Stimulated activated naive B cell treated with anti-CD40 and anti-IgM and Interleukin-4, amounts not matched to agents 10 μg/mL and 1 μg/mL and 100 μg/mL, for 72 hours (primary cell): Measurements from ENCODE around the gene LITAF.
"Not testable (repeated sequence)": the region's sequence is repeated elsewhere in the genome, so short reads cannot be mapped to it uniquely, and the experiment has no call there.

Experiments
- ATAC-seq, 2 donors: fragments of 150-1000 bp; cut with Tn5 transposase; replicated peaks; 2 replicates each; pipeline ENCODE4 v1.10.0; 2021; ENCODE audit warnings: moderate library complexity in 1 of 2
- DNase-seq: peaks from one replicate; pipeline ENCODE4 v3.0.0; 2021
- H3K27ac Mint-ChIP-seq: one replicate; pipeline ENCODE4 v1.8.0; 2022; ENCODE audit warnings: mild to moderate bottlenecking, mixed read lengths
- H3K27me3 Mint-ChIP-seq, 2 donors: one replicate each; pipeline ENCODE4 v1.8.0; 2022; ENCODE audit warnings: mixed read lengths in 2 of 2
- H3K36me3 Mint-ChIP-seq, 2 donors: one replicate each; pipeline ENCODE4 v1.8.0; 2022; ENCODE audit warnings: mixed read lengths in 2 of 2, mild to moderate bottlenecking in 1 of 2
- H3K4me1 Mint-ChIP-seq, 2 donors: one replicate each; pipeline ENCODE4 v1.8.0; 2022; ENCODE audit warnings: mixed read lengths in 2 of 2, mild to moderate bottlenecking in 1 of 2
- H3K4me3 Mint-ChIP-seq, 2 donors: one replicate each; pipeline ENCODE4 v1.8.0; 2022; ENCODE audit warnings: mild to moderate bottlenecking in 2 of 2, mixed read lengths in 2 of 2, moderate library complexity in 1 of 2
- H3K9me3 Mint-ChIP-seq, 2 donors: one replicate each; pipeline ENCODE4 v1.8.0; 2022; ENCODE audit warnings: mixed read lengths in 2 of 2, mild to moderate bottlenecking in 1 of 2

Gene LITAF

DNA sequence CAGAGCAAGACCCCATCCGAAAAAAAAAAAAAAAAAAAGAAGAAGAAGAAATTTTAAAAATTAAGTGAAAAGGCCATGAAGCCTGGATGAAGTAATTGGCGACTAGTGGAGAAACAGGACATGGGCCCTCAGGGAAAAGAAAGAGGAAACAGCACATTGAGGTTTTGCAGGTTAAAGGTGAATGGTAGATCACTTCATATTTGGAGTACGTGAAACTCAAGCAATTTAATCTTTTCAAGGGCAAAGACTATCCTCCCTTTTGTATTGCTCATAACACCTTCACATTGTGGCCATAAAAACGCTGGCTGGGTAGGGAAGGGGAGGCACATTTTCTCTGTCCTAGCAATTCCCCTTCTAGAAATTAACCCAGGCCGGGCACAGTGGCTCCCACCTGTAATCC, 53.1 kb downstream of the LITAF start:
- H3K36me3 Mint-ChIP-seq: peaks cover under 1 to 3% of the 10 kb centered on the region in 2 donors
- H3K4me3 Mint-ChIP-seq: no peak overlapping the region
- H3K27me3 Mint-ChIP-seq: peaks cover 0 to under 1% of the 10 kb centered on the region in 2 donors
- DNase-seq: no peak
- ATAC-seq: peak; percentile 31 to 51
- no peaks in the 10 kb centered on the region for H3K9me3 Mint-ChIP-seq
- H3K4me1 Mint-ChIP-seq: peaks cover 4 to 19% of the 10 kb centered on the region in 2 donors
- no peak overlapping the region for H3K27ac Mint-ChIP-seq

DNA sequence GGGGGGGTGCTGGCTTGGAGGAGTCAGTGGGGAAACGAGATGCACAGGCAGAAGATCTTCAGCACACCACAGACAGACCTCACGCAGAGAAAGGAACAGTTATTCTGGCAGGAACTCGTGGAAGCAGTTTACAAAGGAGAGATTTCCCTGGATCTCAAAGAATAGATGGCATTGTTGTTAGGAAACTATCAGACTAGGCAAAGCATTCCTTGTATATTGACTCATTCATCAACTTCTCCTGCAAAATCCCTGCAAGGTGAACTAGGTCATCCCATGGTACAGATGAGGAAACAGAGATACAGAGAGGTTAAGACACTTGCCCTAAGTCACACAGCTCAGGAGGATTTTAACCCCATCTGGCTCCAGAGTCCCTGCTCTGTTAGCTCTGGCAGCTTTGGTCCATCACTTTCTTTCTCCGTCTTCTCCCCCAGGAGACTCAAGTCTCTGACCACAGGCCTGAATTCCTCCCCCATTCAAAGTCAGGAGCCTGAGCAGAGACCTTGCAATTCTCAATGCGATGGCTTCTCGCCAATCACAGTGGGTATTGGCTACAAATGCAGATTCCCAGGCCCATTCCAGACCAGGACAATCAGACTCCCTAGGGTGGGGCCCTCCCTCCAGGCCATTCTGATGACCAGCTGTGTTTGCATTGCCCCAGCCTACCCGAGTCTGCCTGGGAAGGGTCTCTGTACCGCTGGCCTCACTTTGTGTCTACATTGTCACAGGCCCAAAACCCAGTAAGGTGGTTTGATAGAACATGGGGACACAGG, 56.4 kb downstream of the LITAF start:
- ATAC-seq: no peak
- Mint-ChIP-seq H3K27ac (no peak overlapping the region), H3K36me3 (peaks cover 0 to 3% of the 10 kb centered on the region in 2 donors), H3K27me3 (peaks cover 12 to 13% of the 10 kb centered on the region in 2 donors), H3K4me1 (peaks cover 10 to 26% of the 10 kb centered on the region in 2 donors), H3K4me3 (no peak overlapping the region), H3K9me3 (no peaks in the 10 kb centered on the region)
- no peak for DNase-seq

DNA sequence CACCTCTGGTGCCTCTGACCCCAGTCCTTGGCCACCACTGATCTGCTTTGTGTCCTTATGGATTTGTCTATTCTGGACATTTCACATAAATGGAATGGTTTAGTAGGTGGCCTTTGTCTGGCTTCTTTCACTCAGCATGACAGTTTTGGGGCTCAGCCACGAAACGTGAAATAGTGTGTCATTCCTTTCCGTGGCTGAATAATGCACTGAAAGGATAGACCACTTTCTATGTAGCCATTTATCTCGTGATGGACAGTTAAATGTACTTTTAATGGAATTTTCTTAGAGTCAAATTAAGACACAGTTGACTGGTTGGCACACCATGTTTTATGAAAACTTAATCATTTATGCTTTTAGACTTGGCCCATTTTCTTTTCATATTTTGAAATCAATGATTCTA, 57.4 kb downstream of the LITAF start:
- Mint-ChIP-seq H3K27ac (no peak overlapping the region), H3K27me3 (peaks cover 12 to 20% of the 10 kb centered on the region in 2 donors), H3K4me3 (no peak overlapping the region), H3K36me3 (peaks cover 0 to 2% of the 10 kb centered on the region in 2 donors), H3K4me1 (peaks cover 10 to 26% of the 10 kb centered on the region in 2 donors), H3K9me3 (no peaks in the 10 kb centered on the region)
- DNase-seq (no peak), ATAC-seq (no peak)

DNA sequence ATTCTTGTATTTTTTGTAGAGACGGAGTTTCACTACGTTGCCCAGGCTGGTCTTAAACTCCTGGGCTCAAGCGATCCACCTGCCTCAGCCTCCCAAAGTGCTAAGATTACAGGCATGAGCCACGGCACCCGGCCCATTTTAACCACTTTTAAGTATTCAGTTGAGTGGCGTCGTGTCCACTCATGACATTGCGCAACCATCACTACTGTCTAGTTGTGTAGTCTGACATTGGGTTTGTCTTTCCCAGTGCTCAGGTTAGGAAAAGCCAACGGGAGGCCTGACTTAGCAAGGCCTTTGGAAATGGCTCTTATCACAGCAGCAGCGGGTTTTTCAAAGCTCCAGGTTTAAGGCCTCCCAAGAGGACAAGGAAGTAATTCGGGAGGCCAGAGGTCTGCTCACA, 58.7 kb downstream of the LITAF start:
- ATAC-seq: no peak

DNA sequence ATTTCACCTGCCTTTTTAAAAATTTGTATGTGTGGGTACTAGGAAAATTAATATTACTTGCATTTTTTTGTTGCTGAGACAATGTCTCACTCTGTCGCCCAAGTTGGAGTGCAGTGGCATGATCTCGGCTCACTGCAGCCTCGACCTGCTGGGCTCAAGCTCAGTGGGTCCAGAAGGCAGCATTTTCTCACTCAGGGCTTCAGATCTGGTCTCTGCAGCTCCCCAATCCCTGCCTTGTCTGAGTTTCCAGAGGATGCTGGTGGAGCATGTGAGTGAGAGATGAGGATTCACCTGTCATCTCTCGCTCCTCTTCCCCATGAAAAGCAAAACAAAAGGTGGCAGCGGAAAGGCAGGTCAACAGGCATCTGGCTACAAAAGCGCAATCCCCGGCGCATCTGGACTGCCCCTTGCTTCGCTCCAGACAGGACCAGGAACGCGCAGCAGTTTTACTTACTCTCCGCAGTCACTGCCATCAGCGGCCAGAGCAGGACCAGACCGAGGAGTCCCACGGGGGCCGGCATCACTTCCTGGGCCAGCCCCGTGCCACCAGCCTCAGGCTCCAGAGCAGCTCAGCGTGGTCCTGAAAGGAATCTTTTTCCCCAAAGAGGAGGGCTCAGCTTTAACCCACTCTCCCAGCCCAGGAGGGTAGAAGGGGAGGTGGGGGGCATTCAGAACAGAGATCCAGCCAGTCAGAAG, 59.9 kb downstream of the LITAF start:
- Mint-ChIP-seq H3K27ac (no peak overlapping the region), H3K36me3 (peaks cover under 1 to 2% of the 10 kb centered on the region in 2 donors), H3K27me3 (peaks cover 12 to 21% of the 10 kb centered on the region in 2 donors), H3K4me1 (peaks cover 12 to 24% of the 10 kb centered on the region in 2 donors), H3K9me3 (peaks cover 0 to under 1% of the 10 kb centered on the region in 2 donors), H3K4me3 (no peak overlapping the region)
- ATAC-seq (peak; percentile 50 to 65), DNase-seq (no peak)

More for the DNA sequence above, 58.7 kb downstream of the LITAF start:
- peaks cover 0 to 2% of the 10 kb centered on the region in 2 donors for H3K36me3 Mint-ChIP-seq
- peaks cover 12 to 21% of the 10 kb centered on the region in 2 donors for H3K27me3 Mint-ChIP-seq
- H3K27ac Mint-ChIP-seq: no peak overlapping the region
- H3K4me3 Mint-ChIP-seq: no peak overlapping the region
- DNase-seq: no peak
- no peaks in the 10 kb centered on the region for H3K9me3 Mint-ChIP-seq
- peaks cover 8 to 23% of the 10 kb centered on the region in 2 donors for H3K4me1 Mint-ChIP-seq

DNA sequence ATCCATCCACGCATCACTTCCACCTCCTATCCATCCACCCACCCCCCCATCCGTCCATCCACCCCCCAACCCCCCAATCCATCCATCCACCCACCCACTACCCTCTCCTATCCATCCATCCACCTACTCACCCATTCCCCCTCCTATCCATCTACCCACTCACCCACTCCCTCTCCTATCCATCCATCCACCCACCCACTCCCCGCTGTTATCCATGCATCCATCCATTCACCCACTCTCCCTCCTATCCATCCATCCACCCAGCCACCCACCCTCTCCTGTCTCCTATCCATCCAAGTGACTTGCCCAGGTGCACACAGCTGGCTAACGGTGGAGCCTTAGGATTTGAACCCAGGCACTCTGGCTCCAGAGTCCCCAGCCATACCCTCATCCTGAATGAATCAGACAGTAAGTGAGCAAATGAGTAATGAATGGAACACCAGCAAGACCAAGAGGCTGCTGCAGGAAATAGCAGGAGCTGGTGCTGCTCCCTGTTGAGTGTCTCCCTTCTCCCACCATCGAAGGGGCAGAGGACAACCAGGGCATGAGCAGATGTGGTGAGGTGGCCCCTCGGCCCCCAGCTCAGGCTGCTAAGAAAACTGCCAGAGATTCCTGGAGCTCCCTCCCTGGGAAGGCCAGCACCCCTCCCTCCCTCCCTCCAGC, 62.5 kb downstream of the LITAF start:
- peaks cover 17 to 44% of the 10 kb centered on the region in 2 donors for H3K4me1 Mint-ChIP-seq
- DNase-seq (no peak), ATAC-seq (no peak)
- H3K36me3 Mint-ChIP-seq: peaks cover 3 to 9% of the 10 kb centered on the region in 2 donors
- H3K4me3 Mint-ChIP-seq: no peak overlapping the region
- H3K27me3 Mint-ChIP-seq: peaks cover 12 to 21% of the 10 kb centered on the region in 2 donors
- no peak overlapping the region for H3K27ac Mint-ChIP-seq
- H3K9me3 Mint-ChIP-seq: peaks cover 4 to 5% of the 10 kb centered on the region in 2 donors

DNA sequence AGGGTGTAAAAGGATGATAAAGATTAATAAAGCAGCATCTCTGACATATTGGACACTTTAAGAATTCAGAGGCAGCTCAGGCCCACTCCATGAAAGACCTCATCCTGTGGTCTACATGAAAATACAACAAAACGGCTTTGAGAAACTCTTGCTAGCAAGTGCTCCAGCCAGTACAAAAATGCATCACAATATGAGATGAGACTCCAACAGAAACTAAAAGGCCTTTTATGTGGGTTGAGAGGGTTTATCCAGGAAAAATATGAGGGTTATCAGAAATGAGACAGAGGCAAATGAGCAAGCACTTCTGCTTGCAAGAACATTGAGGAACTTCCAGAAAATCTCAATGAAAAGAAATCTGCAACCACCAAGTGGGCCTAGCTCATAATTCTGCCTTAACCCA, 65.7 kb downstream of the LITAF start:
- H3K36me3 Mint-ChIP-seq: peaks cover 3 to 9% of the 10 kb centered on the region in 2 donors
- peak overlapping the region; percentile 25 for H3K27ac Mint-ChIP-seq
- peaks cover 0 to 7% of the 10 kb centered on the region in 2 donors for H3K27me3 Mint-ChIP-seq
- no peak overlapping the region for H3K4me3 Mint-ChIP-seq
- peaks cover 12 to 37% of the 10 kb centered on the region in 2 donors for H3K4me1 Mint-ChIP-seq
- peak; percentile 31 to 53 for ATAC-seq
- DNase-seq: no peak
- peaks cover 4 to 5% of the 10 kb centered on the region in 2 donors for H3K9me3 Mint-ChIP-seq

DNA sequence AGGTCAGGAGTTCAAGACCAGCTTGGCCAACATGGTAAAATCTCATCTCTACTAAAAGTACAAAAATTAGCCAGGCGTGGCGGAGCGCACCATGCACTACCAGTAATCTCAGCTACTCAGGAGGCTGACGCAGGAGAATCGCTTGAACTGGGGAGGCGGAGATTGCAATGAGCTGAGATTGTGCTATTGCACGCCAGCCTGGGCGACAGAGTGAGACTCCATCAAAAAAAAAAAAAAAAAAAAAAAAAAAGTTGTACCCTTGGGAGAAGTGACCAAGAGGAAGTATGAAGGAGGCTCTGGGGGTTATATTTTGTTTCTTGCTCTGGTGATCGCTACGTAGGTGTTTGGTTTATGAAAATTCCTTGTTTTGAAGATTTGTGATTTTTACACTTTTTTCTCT, 66.3 kb downstream of the LITAF start:
- Mint-ChIP-seq H3K27ac (peak overlapping the region; percentile 47), H3K4me3 (no peak overlapping the region), H3K27me3 (peaks cover 0 to 7% of the 10 kb centered on the region in 2 donors), H3K4me1 (peaks cover 12 to 37% of the 10 kb centered on the region in 2 donors), H3K36me3 (peaks cover 3 to 9% of the 10 kb centered on the region in 2 donors), H3K9me3 (peaks cover 4 to 5% of the 10 kb centered on the region in 2 donors)
- peak; percentile 82 to 83 for ATAC-seq
- DNase-seq: peak; percentile 62

DNA sequence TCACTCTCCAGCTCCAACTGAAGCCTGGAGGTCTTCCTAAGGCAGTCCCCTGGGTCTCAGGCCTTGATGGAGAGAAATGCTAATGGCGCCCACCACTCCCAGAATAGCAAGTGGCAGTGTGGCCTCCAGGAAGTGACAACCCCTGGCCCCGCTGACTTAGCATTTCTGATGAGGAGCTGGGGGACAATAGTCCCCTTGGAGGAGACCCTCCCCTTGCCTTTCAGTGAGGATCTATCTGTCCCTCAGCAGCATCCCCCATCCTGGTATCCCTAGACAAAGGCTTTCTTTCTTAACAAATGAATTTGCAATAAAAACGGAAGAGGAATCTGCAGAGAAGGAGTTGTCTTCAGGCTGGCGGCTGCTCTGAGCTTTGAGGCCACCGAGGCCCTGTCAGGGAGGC, 68.8 kb downstream of the LITAF start:
- Mint-ChIP-seq H3K9me3 (peaks cover 4 to 5% of the 10 kb centered on the region in 2 donors), H3K27ac (no peak overlapping the region), H3K27me3 (no peaks in the 10 kb centered on the region), H3K36me3 (peaks cover 2 to 9% of the 10 kb centered on the region in 2 donors), H3K4me1 (peaks cover 8 to 32% of the 10 kb centered on the region in 2 donors), H3K4me3 (no peak overlapping the region)
- ATAC-seq: no peak
- no peak for DNase-seq

DNA sequence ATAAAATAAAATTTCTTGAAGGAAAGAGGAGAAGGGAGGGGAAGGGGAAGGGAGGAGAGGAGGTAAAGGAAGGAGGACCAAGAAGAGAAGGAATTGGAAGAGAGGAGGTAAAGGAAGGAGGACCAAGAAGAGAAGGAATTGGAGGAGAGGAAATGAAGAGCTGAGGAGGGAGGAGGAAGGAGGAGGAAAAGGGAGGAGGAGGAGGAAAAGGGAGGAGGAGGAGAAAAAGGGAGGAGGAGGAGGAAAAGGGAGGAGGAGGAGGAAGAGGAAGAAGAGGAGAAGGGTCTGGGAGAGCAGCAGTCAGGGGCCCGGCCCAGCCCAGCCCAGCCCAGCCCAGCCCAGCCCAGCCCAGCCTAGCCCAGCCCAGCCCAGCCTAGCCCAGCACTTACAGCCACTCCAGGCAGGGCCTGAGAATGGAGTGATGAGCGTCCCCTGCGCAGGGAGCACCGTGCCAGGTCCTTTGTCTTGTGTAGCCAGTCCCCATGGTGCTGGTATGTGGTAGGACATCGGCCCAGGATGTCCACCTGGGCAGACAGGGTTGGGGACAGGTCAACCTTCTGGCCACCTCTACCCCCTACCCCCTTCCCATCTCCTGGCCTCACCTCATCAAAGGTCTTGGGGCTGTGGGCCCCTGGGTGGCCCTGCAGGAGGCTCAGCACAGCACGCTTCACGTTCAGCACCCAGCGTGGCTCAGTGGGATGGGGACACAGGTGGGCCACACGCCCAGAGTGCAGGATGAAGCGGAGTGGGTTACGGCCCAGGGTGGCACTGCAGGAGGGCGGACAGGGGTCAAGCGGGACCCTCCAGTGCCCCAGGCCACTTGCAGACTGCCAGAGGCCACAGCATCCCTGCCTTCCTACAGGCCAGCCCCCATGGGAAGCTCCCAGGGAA, 70.9 kb downstream of the LITAF start:
- DNase-seq: no peak
- no peak for ATAC-seq
- H3K27ac Mint-ChIP-seq: no peak overlapping the region
- H3K9me3 Mint-ChIP-seq: no peaks in the 10 kb centered on the region
- no peaks in the 10 kb centered on the region for H3K36me3 Mint-ChIP-seq
- H3K4me3 Mint-ChIP-seq: no peak overlapping the region
- H3K27me3 Mint-ChIP-seq: no peaks in the 10 kb centered on the region
- H3K4me1 Mint-ChIP-seq: peaks cover 0 to 10% of the 10 kb centered on the region in 2 donors

DNA sequence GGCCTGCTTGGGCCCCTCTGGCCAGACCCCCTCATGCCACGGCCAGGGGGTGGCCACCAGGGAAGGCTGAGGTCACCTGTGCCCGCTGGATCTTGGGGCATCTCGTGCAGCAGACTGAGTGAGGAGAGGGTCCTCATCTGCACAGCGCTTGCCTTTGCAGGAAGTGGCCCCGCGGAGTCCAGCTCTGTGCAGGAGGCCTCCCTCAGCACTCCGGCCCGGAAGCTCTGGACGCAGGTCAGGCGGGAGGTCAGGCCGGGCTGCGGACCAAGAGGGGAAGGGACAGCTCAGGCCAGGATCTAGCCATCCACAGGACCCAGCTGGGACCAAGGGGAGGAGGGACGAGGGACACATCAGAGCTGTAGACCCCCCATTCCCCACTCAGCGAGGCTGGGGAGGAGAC, 72.4 kb downstream of the LITAF start:
- Mint-ChIP-seq H3K9me3 (peaks cover 0 to 2% of the 10 kb centered on the region in 2 donors), H3K36me3 (peaks cover 0 to 2% of the 10 kb centered on the region in 2 donors), H3K27ac (no peak overlapping the region), H3K4me1 (no peaks in the 10 kb centered on the region), H3K27me3 (peaks cover 8 to 9% of the 10 kb centered on the region in 2 donors), H3K4me3 (no peak overlapping the region)
- DNase-seq (no peak), ATAC-seq (no peak)

DNA sequence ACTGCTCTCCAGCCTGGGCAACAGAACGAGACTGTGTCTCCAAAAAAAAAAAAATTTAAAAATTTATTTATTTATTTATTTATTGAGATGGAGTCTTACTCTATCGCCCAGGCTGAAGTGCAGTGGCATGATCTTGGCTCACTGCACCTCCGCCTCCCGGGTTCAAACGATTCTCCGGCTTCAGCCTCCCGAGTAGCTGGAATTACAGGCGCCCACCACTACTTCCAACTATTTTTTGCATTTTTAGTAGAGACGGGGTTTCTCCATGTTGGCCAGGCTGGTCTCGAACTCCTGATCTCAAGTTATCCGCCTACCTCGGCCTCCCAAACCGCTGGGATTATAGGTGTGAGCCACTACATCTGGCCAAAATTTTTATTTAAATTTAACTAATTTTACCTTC, 73.4 kb downstream of the LITAF start:
- not testable (repeated sequence) for H3K4me1 Mint-ChIP-seq, H3K4me3 Mint-ChIP-seq, H3K9me3 Mint-ChIP-seq, H3K27me3 Mint-ChIP-seq, H3K36me3 Mint-ChIP-seq, H3K27ac Mint-ChIP-seq, ATAC-seq, DNase-seq

DNA sequence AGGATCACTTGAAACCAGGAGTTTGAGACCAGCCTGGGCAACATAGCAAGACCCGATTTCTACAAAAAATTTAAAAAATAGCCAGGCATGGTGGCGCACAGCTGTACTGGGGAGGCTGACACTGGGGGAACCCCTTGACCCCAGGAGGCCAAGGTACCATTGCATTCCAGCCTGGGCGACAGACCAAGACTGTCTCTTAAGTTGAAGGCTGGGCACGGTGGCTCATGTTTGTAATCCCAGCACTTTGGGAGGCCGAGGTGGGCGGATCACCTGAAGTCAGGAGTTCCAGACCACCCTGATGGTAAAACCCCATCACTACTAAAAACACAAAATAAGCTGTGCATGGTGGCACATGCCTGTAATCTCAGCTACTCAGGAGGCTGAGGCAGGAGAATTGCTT, 74.9 kb downstream of the LITAF start:
- no peak for ATAC-seq
- no peak overlapping the region for H3K27ac Mint-ChIP-seq
- H3K4me3 Mint-ChIP-seq: no peak overlapping the region
- peaks cover 0 to 2% of the 10 kb centered on the region in 2 donors for H3K36me3 Mint-ChIP-seq
- no peak for DNase-seq
- peaks cover 0 to 2% of the 10 kb centered on the region in 2 donors for H3K9me3 Mint-ChIP-seq
- H3K4me1 Mint-ChIP-seq: peaks cover 6% of the 10 kb centered on the region in 2 donors
- peaks cover 8 to 9% of the 10 kb centered on the region in 2 donors for H3K27me3 Mint-ChIP-seq
